Activated CD4-positive, alpha-beta T cell treated with anti-CD3 and anti-CD28 coated beads, Interleukin-2, amount 10 ng/mL, durations not matched to agents 7 days and 5 days (primary cell): ENCODE measurements around the gene VPS13A. TPM values are rescaled to one million over a fixed set of nuclear protein-coding genes. Genes with fewer than 3 reads are reported as not detected.
"Not testable (repeated sequence)": the region's sequence is repeated elsewhere in the genome, so short reads cannot be mapped to it uniquely, and the experiment has no call there.

ENCODE experiments used
- CTCF ChIA-PET: fragments of 350-600 bp; sonication (Branson Sonifier 250); formaldehyde crosslinking; loops from one replicate; lab custom pipeline; 2021; ENCODE audit warnings: antibody characterized with exemption; lab: Charles Lee
- POLR2A ChIA-PET: fragments of 350-600 bp; sonication (Branson Sonifier 250); formaldehyde crosslinking; loops from one replicate; lab custom pipeline; 2021; ENCODE audit warnings: antibody characterized with exemption; lab: Charles Lee
- DNase-seq: peaks from one replicate; pipeline ENCODE4 v3.0.0-alpha.2; 2020
- H3K27ac Mint-ChIP-seq: one replicate; pipeline ENCODE4 v1.8.0; 2021; ENCODE audit warnings: mild to moderate bottlenecking, moderate library complexity, mixed read lengths
- H3K27me3 Mint-ChIP-seq: one replicate; pipeline ENCODE4 v1.8.0; 2021; ENCODE audit warnings: mixed read lengths
- H3K36me3 Mint-ChIP-seq: one replicate; pipeline ENCODE4 v1.8.0; 2021; ENCODE audit warnings: low read depth, mixed read lengths
- H3K4me1 Mint-ChIP-seq: one replicate; pipeline ENCODE4 v1.8.0; 2021; ENCODE audit warnings: mixed read lengths
- H3K4me3 Mint-ChIP-seq: one replicate; pipeline ENCODE4 v1.8.0; 2021; ENCODE audit warnings: mild to moderate bottlenecking, moderate library complexity, mixed read lengths
- H3K9me3 Mint-ChIP-seq: one replicate; pipeline ENCODE4 v1.8.0; 2021; ENCODE audit warnings: mixed read lengths
- total RNA-seq, 2 experiments: library from RNA; stranded (reverse); gene quantifications; one replicate each; pipeline ENCODE4 v1.2.3, GENCODE V29; 2021

Gene VPS13A
- total RNA-seq, 2 experiments from 2014 or later: 43.0 to 46.7 TPM

GRCh38 chr9:77440057-77440456 lies 262.7 kb downstream of the VPS13A start:
- POLR2A ChIA-PET: no interaction called here

GRCh38 chr9:77441124-77441523 lies 263.8 kb downstream of the VPS13A start:
- H3K36me3 Mint-ChIP-seq, POLR2A ChIA-PET, H3K4me3 Mint-ChIP-seq, H3K27ac Mint-ChIP-seq, H3K27me3 Mint-ChIP-seq, H3K9me3 Mint-ChIP-seq, DNase-seq, H3K4me1 Mint-ChIP-seq: not testable (repeated sequence)
- CTCF ChIA-PET: interaction anchor here (5.7 kb wide), 1 partner anchor 15 kb away, joined by 38 read pairs; no protein-coding TSS in a partner anchor

More at GRCh38 chr9:77440057-77440456, 262.7 kb downstream of the VPS13A start:
- Mint-ChIP-seq H3K9me3 (no peaks in the 10 kb centered on the region), H3K27me3 (no peaks in the 10 kb centered on the region), H3K36me3 (no peaks in the 10 kb centered on the region), H3K4me1 (no peaks in the 10 kb centered on the region), H3K27ac (no peak overlapping the region), H3K4me3 (no peak overlapping the region)
- DNase-seq: no peak
- CTCF ChIA-PET: no interaction called here

GRCh38 chr9:77442436-77442835 lies 265.1 kb downstream of the VPS13A start:
- Mint-ChIP-seq H3K4me3 (no peak overlapping the region), H3K27me3 (no peaks in the 10 kb centered on the region), H3K9me3 (no peaks in the 10 kb centered on the region), H3K4me1 (no peaks in the 10 kb centered on the region), H3K36me3 (no peaks in the 10 kb centered on the region), H3K27ac (no peak overlapping the region)
- POLR2A ChIA-PET: no interaction called here
- CTCF ChIA-PET: interaction anchor here (1.2 to 5.7 kb wide), 3 partner anchors 9 to 13 kb away, joined by 3 to 38 read pairs (median 4); no protein-coding TSS in a partner anchor
- no peak for DNase-seq

GRCh38 chr9:77447646-77448045 lies 270.3 kb downstream of the VPS13A start:
- CTCF ChIA-PET: interaction anchor here (0.9 to 1.3 kb wide), 2 partner anchors 9 to 14 kb away, joined by 3 to 5 read pairs; no protein-coding TSS in a partner anchor
- H3K4me1 Mint-ChIP-seq: no peaks in the 10 kb centered on the region
- no peak overlapping the region for H3K4me3 Mint-ChIP-seq
- POLR2A ChIA-PET: no interaction called here
- no peaks in the 10 kb centered on the region for H3K9me3 Mint-ChIP-seq
- no peak for DNase-seq
- no peak overlapping the region for H3K27ac Mint-ChIP-seq
- H3K36me3 Mint-ChIP-seq: no peaks in the 10 kb centered on the region
- no peaks in the 10 kb centered on the region for H3K27me3 Mint-ChIP-seq

- CTCF ChIA-PET: interaction anchor here (2.3 kb wide), 1 partner anchor 16 kb away, joined by 8 read pairs; no protein-coding TSS in a partner anchor
- POLR2A ChIA-PET: no interaction called here
- no peak for DNase-seq
- H3K9me3 Mint-ChIP-seq: no peaks in the 10 kb centered on the region
- peaks cover 8% of the 10 kb centered on the region for H3K4me1 Mint-ChIP-seq
- H3K27me3 Mint-ChIP-seq: no peaks in the 10 kb centered on the region
- H3K4me3 Mint-ChIP-seq: no peak overlapping the region
- H3K36me3 Mint-ChIP-seq: no peaks in the 10 kb centered on the region
- no peak overlapping the region for H3K27ac Mint-ChIP-seq
Observed at GRCh38 chr9:77449240-77450084, 272.1 kb downstream of the VPS13A start.

- POLR2A ChIA-PET: no interaction called here
- Mint-ChIP-seq H3K4me3 (no peak overlapping the region), H3K9me3 (no peaks in the 10 kb centered on the region), H3K4me1 (peaks cover 8% of the 10 kb centered on the region), H3K27me3 (no peaks in the 10 kb centered on the region), H3K36me3 (no peaks in the 10 kb centered on the region), H3K27ac (no peak overlapping the region)
- CTCF ChIA-PET: interaction anchor here (2.3 kb wide), 1 partner anchor 17 kb away, joined by 8 read pairs; no protein-coding TSS in a partner anchor
- no peak for DNase-seq
Observed at GRCh38 chr9:77450085-77450475, 272.7 kb downstream of the VPS13A start.

- no peaks in the 10 kb centered on the region for H3K9me3 Mint-ChIP-seq
- ChIA-PET POLR2A (no interaction called here), CTCF (interaction anchor here (2.3 kb wide), 1 partner anchor 18 kb away, joined by 8 read pairs; no protein-coding TSS in a partner anchor)
- no peak overlapping the region for H3K27ac Mint-ChIP-seq
- DNase-seq: no peak
- no peaks in the 10 kb centered on the region for H3K36me3 Mint-ChIP-seq
- no peaks in the 10 kb centered on the region for H3K27me3 Mint-ChIP-seq
- H3K4me3 Mint-ChIP-seq: no peak overlapping the region
- H3K4me1 Mint-ChIP-seq: peaks cover 9% of the 10 kb centered on the region
Observed at GRCh38 chr9:77451507-77451906, 274.2 kb downstream of the VPS13A start.

- Mint-ChIP-seq H3K9me3 (no peaks in the 10 kb centered on the region), H3K27me3 (no peaks in the 10 kb centered on the region), H3K36me3 (no peaks in the 10 kb centered on the region), H3K4me3 (peak overlapping the region; percentile 54), H3K4me1 (peaks cover 21% of the 10 kb centered on the region), H3K27ac (peak overlapping the region; percentile 55)
- ChIA-PET POLR2A (no interaction called here), CTCF (interaction anchor here (0.6 to 4.5 kb wide), 5 partner anchors 10 to 35 kb away, joined by 3 to 38 read pairs (median 4); no protein-coding TSS in a partner anchor)
- no peak for DNase-seq
Observed at GRCh38 chr9:77453825-77454647, 276.7 kb downstream of the VPS13A start.

GRCh38 chr9:77454663-77455062 lies 277.3 kb downstream of the VPS13A start:
- Mint-ChIP-seq H3K27me3 (no peaks in the 10 kb centered on the region), H3K4me1 (peaks cover 21% of the 10 kb centered on the region), H3K9me3 (no peaks in the 10 kb centered on the region), H3K36me3 (no peaks in the 10 kb centered on the region), H3K4me3 (no peak overlapping the region), H3K27ac (no peak overlapping the region)
- no peak for DNase-seq
- CTCF ChIA-PET: interaction anchor here (0.6 to 4.5 kb wide), 3 partner anchors 9 to 13 kb away, joined by 3 to 38 read pairs (median 4); no protein-coding TSS in a partner anchor
- POLR2A ChIA-PET: no interaction called here

- Mint-ChIP-seq H3K36me3 (no peaks in the 10 kb centered on the region), H3K27me3 (no peaks in the 10 kb centered on the region), H3K9me3 (no peaks in the 10 kb centered on the region), H3K4me3 (no peak overlapping the region), H3K27ac (no peak overlapping the region), H3K4me1 (peaks cover 21% of the 10 kb centered on the region)
- CTCF ChIA-PET: interaction anchor here (0.6 to 4.5 kb wide), 6 partner anchors 8 to 1039 kb away, joined by 3 to 38 read pairs (median 6); no protein-coding TSS in a partner anchor
- POLR2A ChIA-PET: no interaction called here
- peak; percentile 54 for DNase-seq
Observed at GRCh38 chr9:77455312-77455927, 278.1 kb downstream of the VPS13A start.

GRCh38 chr9:77456829-77457437 lies 279.6 kb downstream of the VPS13A start:
- POLR2A ChIA-PET: no interaction called here
- peak; percentile 85 for DNase-seq
- H3K27me3 Mint-ChIP-seq: no peaks in the 10 kb centered on the region
- no peaks in the 10 kb centered on the region for H3K9me3 Mint-ChIP-seq
- CTCF ChIA-PET: interaction anchor here (0.6 to 4.5 kb wide), 14 partner anchors 9 to 801 kb away, joined by 3 to 38 read pairs (median 5); no protein-coding TSS in a partner anchor
- peaks cover 21% of the 10 kb centered on the region for H3K4me1 Mint-ChIP-seq
- H3K4me3 Mint-ChIP-seq: no peak overlapping the region
- no peaks in the 10 kb centered on the region for H3K36me3 Mint-ChIP-seq
- H3K27ac Mint-ChIP-seq: no peak overlapping the region
